A673 (cell line): ENCODE measurements around the gene UPF3A.

Experiments
- CTCF ChIP-seq: fragments of 300-800, 200-600 bp; sonication (generic); conservative IDR thresholded peaks from 2 replicates; pipeline ENCODE4 v1.5.1; 2017; ENCODE audit warnings: low read depth, mild to moderate bottlenecking, antibody characterized with exemption, low read length, moderate library complexity, mixed read lengths
- EZH2 ChIP-seq: fragments of 200-600 bp; sonication (generic); IDR thresholded peaks from 2 replicates; pipeline ENCODE4 v1.6.1; 2017; ENCODE audit warnings: borderline replicate concordance, low read depth, mild to moderate bottlenecking, mixed read lengths, antibody characterized with exemption, low read length; ENCODE audit not compliant: poor library complexity, severe bottlenecking

DNA sequence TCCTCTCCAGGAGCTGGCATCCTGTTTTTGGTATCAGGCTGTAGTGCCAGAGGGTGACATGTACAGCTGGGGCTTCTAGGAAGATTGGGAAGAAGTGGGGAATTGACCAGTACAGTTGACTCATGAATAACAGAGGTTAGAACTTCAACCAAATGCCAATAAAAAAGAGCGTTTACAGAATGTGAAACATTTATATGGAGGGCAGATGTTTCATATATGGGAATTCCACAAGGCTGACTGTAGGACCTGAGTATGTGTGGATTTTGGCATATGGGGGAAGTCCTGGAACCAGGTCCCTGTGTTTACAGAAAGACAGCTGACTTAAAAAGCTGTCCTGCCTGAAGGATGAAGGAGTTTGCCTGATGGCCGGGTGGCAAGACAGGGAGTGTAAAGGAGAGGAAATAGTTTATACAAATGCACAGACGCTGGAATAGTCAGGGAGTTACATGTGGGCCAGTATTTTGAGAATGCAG, 38.1 kb downstream of the UPF3A start:
- TF ChIP-seq CTCF (no peak), EZH2 (no peak)
